HepG2 (cell line): ENCODE results near the gene C12orf60. TPM values are rescaled to one million over a fixed set of nuclear protein-coding genes. Genes with fewer than 3 reads are reported as not detected.
A peak's percentile ranks its signal among the peaks of the same experiment; 100 is the strongest.

Experiments
- BCL6 ChIP-seq: IDR thresholded peaks from 2 replicates; pipeline ENCODE4 v1.6.1; 2016; ENCODE audit warnings: missing genetic modification reagents, missing compliant biosample characterization
- FOXM1 ChIP-seq: sonication (generic); formaldehyde crosslinking; IDR thresholded peaks from 2 replicates; pipeline ENCODE4 v1.5.0; 2020; ENCODE audit warnings: missing genetic modification reagents
- HBP1 ChIP-seq: IDR thresholded peaks from 2 replicates; pipeline ENCODE4 v1.6.1; 2016; ENCODE audit warnings: low read depth, control low read depth
- HNF1B ChIP-seq: sonication (generic); formaldehyde crosslinking; IDR thresholded peaks from 2 replicates; pipeline ENCODE4 v1.5.1; 2020; ENCODE audit warnings: mild to moderate bottlenecking, moderate library complexity, missing genetic modification reagents
- IRF9 ChIP-seq: sonication (generic); formaldehyde crosslinking; IDR thresholded peaks from 2 replicates; pipeline ENCODE4 v1.8.0; 2022; ENCODE audit warnings: missing genetic modification reagents, mild to moderate bottlenecking, borderline replicate concordance
- JUNB ChIP-seq: sonication (generic); formaldehyde crosslinking; IDR thresholded peaks from 2 replicates; pipeline ENCODE4 v1.8.0; 2022; ENCODE audit warnings: missing genetic modification reagents, mild to moderate bottlenecking, borderline replicate concordance
- KMT2A ChIP-seq: sonication (generic); formaldehyde crosslinking; IDR thresholded peaks from 2 replicates; pipeline ENCODE4 v1.4.0; 2020; ENCODE audit warnings: missing genetic modification reagents
- LCORL ChIP-seq, 2 experiments: fragments of 450-650 bp in 1 of 2; sonication (generic) in 1 of 2; formaldehyde crosslinking in 1 of 2; IDR thresholded peaks; 2 replicates each; pipeline versions ENCODE4 v1.5.0 to v1.6.1; 2017 to 2020; ENCODE audit warnings: antibody characterized with exemption in 1 of 2, missing genetic modification reagents in 1 of 2
- MIER2 ChIP-seq: IDR thresholded peaks from 2 replicates; pipeline ENCODE4 v1.6.1; 2016; ENCODE audit warnings: missing biosample characterization, missing genetic modification reagents
- MYC ChIP-seq: sonication (generic); formaldehyde crosslinking; IDR thresholded peaks from 2 replicates; pipeline ENCODE4 v1.9.0; 2021; ENCODE audit warnings: missing genetic modification reagents, borderline replicate concordance
- NFYC ChIP-seq: IDR thresholded peaks from 2 replicates; pipeline ENCODE4 v1.6.1; 2016; ENCODE audit warnings: missing genetic modification reagents, missing compliant biosample characterization
- POLR2A ChIP-seq, 2 experiments: IDR thresholded peaks; 2 replicates each; pipeline ENCODE4 v1.6.1; 2011; ENCODE audit warnings: low read depth in 2 of 2, low read length in 2 of 2, mild to moderate bottlenecking in 1 of 2, moderate library complexity in 1 of 2; ENCODE audit not compliant: insufficient read depth in 1 of 2
- POLR2G ChIP-seq: fragments of 200-400 bp; formaldehyde crosslinking; IDR thresholded peaks from 2 replicates; pipeline ENCODE4 v1.6.1; 2018; ENCODE audit warnings: mild to moderate bottlenecking, low read depth, low read length, moderate library complexity
- RFX3 ChIP-seq: IDR thresholded peaks from 2 replicates; pipeline ENCODE4 v1.6.1; 2016; ENCODE audit warnings: missing biosample characterization, missing genetic modification reagents
- ZBTB49 ChIP-seq: sonication (generic); formaldehyde crosslinking; IDR thresholded peaks from 2 replicates; pipeline ENCODE4 v1.4.0; 2020; ENCODE audit warnings: missing genetic modification reagents, borderline replicate concordance
- ZKSCAN5 ChIP-seq: sonication (generic); formaldehyde crosslinking; IDR thresholded peaks from 2 replicates; pipeline ENCODE4 v1.5.1; 2020; ENCODE audit warnings: mild to moderate bottlenecking, missing genetic modification reagents
- ZNF331 ChIP-seq: sonication (generic); formaldehyde crosslinking; IDR thresholded peaks from 2 replicates; pipeline ENCODE4 v1.4.0; 2020; ENCODE audit warnings: missing genetic modification reagents
- polyA plus RNA-seq, 8 experiments: library from polyadenylated mRNA; depleted of rRNA in 3 of 8; stranded (reverse) in 7 of 8; unstranded in 1 of 8; fragments of >200 nt; fragmentation: Illumina TruSeq in 4 of 8; extraction: Trizol in 4 of 8; gene quantifications; 2 replicates each; pipeline versions ENCODE4 v1.2.1 to v1.2.3, GENCODE V29; 2011 to 2016; ENCODE audit warnings: low read depth in 4 of 8, missing spikeins in 1 of 8, mixed read lengths in 1 of 8; ENCODE audit not compliant: insufficient read depth in 1 of 8
- total RNA-seq, 5 experiments: library from RNA; depleted of rRNA; stranded (reverse); fragments of >200 nt; fragmentation: Illumina TruSeq; extraction: Trizol; gene quantifications; 2 replicates each; pipeline ENCODE4 v1.2.3, GENCODE V29; 2016; ENCODE audit warnings: low read depth in 1 of 5
- TF ChIP-seq, protein P1 (sequence below): sonication (generic); formaldehyde crosslinking; IDR thresholded peaks from 2 replicates; pipeline ENCODE4 v1.4.0; 2020; ENCODE audit warnings: missing genetic modification reagents, borderline replicate concordance

Gene C12orf60
- total and polyA plus RNA-seq, 2 of the 13 experiments (the other 11 are each of a cell fraction or from before 2014, with no cell fraction given), result 0.55 to 1.4 TPM

DNA sequence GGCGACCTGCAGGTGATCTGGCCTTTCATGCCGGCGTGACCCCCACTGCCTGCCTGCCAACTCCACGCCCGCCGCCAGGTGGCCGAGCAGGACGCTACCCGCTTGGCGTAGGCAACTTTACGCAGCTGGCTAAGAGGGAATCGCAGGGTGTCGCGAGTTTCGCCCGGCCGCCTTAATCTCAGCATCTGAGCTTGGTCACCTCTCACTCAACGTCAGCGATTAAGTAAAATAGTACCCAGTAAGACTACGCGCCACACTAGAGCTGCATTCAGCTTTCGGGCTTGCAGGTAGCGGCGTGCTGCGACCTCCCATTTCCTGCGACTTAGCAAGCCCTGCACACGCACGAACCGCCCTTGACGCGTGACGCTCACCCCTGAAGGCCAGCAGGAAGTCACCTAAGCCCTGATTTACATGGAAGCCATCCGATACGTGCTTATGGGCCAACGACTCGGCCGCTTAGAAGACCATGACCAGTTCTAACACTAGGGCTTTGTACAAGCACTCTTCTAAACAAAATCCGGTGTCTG, 33.4 kb upstream of the C12orf60 start (continued):
- TF ChIP-seq POLR2A (IDR thresholded peaks at IDR 0.05; ENCODE audit: insufficient read depth in 1 of 2, low read depth in 2 of 2, low read length in 2 of 2) (peak; percentile 77 to 78), POLR2G (peak; percentile 75), FOXM1 (no peak), IRF9 (CRISPR knock-in tag) (0 out of 2 replicates have a peak, but pooled peaks have one; percentile 57), MIER2 (no peak), BCL6 (CRISPR knock-in tag) (no peak), JUNB (0 out of 2 replicates have a peak, but pooled peaks have one; percentile 21), HBP1 (CRISPR knock-in tag) (0 out of 2 replicates have a peak, but pooled peaks have one; percentile 70), KMT2A (CRISPR knock-in tag) (no peak; the same call in 1 of the 2 replicates), HNF1B (CRISPR knock-in tag) (peak; percentile 59), RFX3 (CRISPR knock-in tag) (no peak), LCORL (IDR thresholded peaks at IDR 0.05) (no peak), LCORL (CRISPR knock-in tag; IDR thresholded peaks at IDR 0.05) (0 out of 2 replicates have a peak, but pooled peaks have one; percentile 17), MYC (peak; percentile 42; the same call in 1 of the 2 replicates), ZNF331 (CRISPR knock-in tag) (0 out of 2 replicates have a peak, but pooled peaks have one; percentile 8), ZKSCAN5 (CRISPR knock-in tag) (no peak; the same call in 1 of the 2 replicates), NFYC (CRISPR knock-in tag) (no peak), ZBTB49 (CRISPR knock-in tag) (no peak)
- TF ChIP-seq, protein P1, sequence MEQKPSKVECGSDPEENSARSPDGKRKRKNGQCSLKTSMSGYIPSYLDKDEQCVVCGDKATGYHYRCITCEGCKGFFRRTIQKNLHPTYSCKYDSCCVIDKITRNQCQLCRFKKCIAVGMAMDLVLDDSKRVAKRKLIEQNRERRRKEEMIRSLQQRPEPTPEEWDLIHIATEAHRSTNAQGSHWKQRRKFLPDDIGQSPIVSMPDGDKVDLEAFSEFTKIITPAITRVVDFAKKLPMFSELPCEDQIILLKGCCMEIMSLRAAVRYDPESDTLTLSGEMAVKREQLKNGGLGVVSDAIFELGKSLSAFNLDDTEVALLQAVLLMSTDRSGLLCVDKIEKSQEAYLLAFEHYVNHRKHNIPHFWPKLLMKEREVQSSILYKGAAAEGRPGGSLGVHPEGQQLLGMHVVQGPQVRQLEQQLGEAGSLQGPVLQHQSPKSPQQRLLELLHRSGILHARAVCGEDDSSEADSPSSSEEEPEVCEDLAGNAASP (CRISPR knock-in tag), result 0 out of 2 replicates have a peak, but pooled peaks have one; percentile 10
